Activated naive CD4-positive, alpha-beta T cell treated with anti-CD3 and anti-CD28 coated beads, Interleukin-2, amount 10 ng/mL, durations not matched to agents 7 days and 5 days (primary cell): ENCODE measurements around the gene BNC1.
"Not testable (repeated sequence)": the region's sequence is repeated elsewhere in the genome, so short reads cannot be mapped to it uniquely, and the experiment has no call there.

Source experiments
- CTCF ChIA-PET: fragments of 350-600 bp; sonication (Branson Sonifier 250); formaldehyde crosslinking; loops from one replicate; lab custom pipeline; 2021; ENCODE audit warnings: antibody characterized with exemption; lab: Charles Lee
- DNase-seq: peaks from one replicate; pipeline ENCODE4 v3.0.0-alpha.2; 2020
- H3K27ac Mint-ChIP-seq: one replicate; pipeline ENCODE4 v1.8.0; 2021; ENCODE audit warnings: mild to moderate bottlenecking, moderate library complexity, mixed read lengths
- H3K27me3 Mint-ChIP-seq: one replicate; pipeline ENCODE4 v1.8.0; 2021; ENCODE audit warnings: mild to moderate bottlenecking, mixed read lengths
- H3K36me3 Mint-ChIP-seq: one replicate; pipeline ENCODE4 v1.8.0; 2021; ENCODE audit warnings: mixed read lengths
- H3K4me1 Mint-ChIP-seq: one replicate; pipeline ENCODE4 v1.8.0; 2021; ENCODE audit warnings: mixed read lengths
- H3K4me3 Mint-ChIP-seq: one replicate; pipeline ENCODE4 v1.8.0; 2021; ENCODE audit warnings: mild to moderate bottlenecking, moderate library complexity, mixed read lengths
- H3K9me3 Mint-ChIP-seq: one replicate; pipeline ENCODE4 v1.8.0; 2021; ENCODE audit warnings: mixed read lengths

Gene BNC1

DNA sequence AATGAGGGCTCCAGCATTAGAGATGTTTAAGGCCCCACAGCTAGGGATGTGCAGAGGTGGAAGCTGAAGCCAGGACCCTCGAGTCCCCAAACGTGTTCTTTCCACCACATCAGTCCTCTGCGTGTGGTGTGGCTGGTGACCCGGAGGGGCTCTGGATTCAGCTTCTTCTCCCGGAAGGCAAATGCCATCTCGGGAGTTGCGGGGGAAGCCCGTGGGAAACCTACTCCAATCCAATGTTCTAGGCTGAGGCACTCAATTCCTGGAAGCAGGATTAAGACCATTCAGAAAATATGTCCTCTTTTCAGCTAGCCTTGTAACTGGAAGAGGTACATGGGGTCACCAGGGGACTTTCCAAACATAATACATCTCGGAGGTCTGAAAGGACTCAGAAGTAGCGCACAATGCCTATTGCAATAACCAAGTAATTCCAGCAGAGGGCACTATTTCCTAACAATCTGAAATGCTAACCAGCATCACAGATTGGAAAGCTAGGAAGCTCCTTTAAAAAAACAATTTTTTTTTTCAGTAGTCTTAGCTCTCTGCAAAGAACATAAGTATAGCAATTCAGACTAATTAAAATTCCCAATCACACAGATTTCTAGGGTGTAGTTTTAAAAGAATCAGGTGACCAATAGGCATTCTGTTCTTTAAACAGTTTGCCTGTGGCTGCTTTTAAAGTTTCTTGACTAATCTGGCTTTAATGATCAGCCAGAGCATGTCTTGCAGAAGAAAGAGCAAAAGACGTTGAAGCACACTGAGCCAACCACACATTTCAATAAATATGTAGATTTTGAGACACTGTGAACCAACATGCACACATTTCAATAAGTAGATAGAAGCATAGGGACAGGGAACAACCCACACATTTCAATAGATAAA, 36.1 kb downstream of the BNC1 start:
- no peak overlapping the region for H3K27ac Mint-ChIP-seq
- peaks cover 27% of the 10 kb centered on the region for H3K27me3 Mint-ChIP-seq
- no peaks in the 10 kb centered on the region for H3K36me3 Mint-ChIP-seq
- H3K9me3 Mint-ChIP-seq = no peaks in the 10 kb centered on the region
- no peak overlapping the region for H3K4me3 Mint-ChIP-seq
- CTCF ChIA-PET = interaction anchor here (0.6 to 3.3 kb wide), 25 partner anchors 9 to 324 kb away, joined by 3 to 25 read pairs (median 4); no protein-coding TSS in a partner anchor
- no peaks in the 10 kb centered on the region for H3K4me1 Mint-ChIP-seq
- peak; percentile 40 for DNase-seq

DNA sequence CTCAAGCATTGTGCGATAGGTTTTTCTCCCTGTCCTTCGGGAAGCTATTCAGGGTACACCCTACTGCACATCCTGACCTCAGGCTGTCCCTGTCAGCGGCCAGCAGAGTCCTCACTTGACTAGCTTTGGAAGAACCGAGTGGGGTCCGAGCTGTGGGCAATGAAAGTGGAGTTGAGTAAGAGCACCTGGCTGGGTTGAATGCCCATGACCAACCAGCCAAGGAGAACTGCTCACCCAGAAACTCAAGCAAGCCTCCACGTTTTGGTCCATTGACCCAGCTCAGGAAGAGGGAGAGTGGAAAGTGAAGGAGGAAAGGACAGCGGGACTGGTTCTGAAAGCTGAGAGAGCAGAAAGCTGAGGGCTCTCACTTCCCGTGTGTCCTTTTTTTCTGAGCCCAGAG, 40.8 kb downstream of the BNC1 start:
- CTCF ChIA-PET = no interaction called here
- Mint-ChIP-seq H3K9me3 (no peaks in the 10 kb centered on the region), H3K27me3 (peaks cover 21% of the 10 kb centered on the region), H3K4me1 (no peaks in the 10 kb centered on the region), H3K27ac (no peak overlapping the region), H3K4me3 (no peak overlapping the region), H3K36me3 (no peaks in the 10 kb centered on the region)
- DNase-seq = no peak

DNA sequence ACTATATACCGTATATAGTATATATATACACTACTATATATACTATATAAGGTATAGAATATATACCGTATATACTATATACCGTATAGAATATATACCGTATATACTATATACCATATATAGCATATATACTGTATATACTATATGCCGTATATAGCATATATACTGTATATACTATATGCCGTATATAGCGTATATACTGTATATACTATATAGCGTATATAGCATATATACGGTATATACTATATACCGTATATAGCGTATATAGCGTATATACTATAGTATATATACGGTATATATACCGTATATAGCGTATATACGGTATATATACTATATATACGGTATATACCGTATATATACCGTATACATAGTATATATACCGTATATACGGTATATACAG, 54.2 kb downstream of the BNC1 start:
- CTCF ChIA-PET = no interaction called here

DNA sequence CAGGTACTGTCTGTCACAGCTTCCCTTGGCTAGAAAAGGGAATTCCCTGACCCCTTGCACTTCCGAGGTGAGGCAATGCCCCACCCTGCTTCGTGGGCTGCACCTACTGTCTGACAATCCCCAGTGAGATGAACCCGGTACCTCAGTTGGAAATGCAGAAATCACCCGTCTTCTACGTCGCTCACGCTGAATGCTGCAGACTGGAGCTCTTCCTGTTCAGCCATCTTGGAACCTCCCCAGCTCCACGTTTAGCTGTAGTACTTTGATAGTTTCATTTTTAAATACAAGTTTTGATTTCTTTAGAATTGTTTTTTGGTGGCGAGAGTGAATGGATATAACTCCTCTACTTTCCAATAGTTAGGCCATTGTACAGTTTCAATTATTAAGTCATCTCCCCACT, 59.0 kb downstream of the BNC1 start:
- Mint-ChIP-seq H3K4me1 (no peaks in the 10 kb centered on the region), H3K4me3 (no peak overlapping the region), H3K27me3 (peaks cover 20% of the 10 kb centered on the region)

More for the DNA sequence above, 54.2 kb downstream of the BNC1 start:
- no peak for DNase-seq
- Mint-ChIP-seq H3K36me3 (no peaks in the 10 kb centered on the region), H3K4me1 (no peaks in the 10 kb centered on the region), H3K27me3 (peaks cover 3% of the 10 kb centered on the region), H3K27ac (no peak overlapping the region), H3K4me3 (no peak overlapping the region), H3K9me3 (no peaks in the 10 kb centered on the region)

DNA sequence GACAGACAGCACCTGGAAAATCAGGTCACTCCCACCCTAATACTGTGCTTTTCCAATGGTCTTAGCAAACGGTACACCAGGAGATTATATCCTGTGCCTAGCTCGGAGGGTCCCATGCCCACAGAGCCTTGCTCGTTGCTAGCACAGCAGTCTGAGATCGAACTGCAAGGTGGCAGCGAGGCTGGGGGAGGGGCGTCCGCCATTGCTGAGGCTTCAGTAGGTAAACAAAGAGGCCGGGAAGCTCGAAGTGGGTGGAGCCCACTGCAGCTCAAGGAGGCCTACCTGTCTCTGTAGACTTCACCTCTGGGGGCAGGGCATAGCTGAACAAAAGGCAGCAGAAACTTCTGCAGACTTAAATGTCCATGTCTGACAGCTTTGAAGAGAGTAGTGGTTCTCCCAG, 62.7 kb downstream of the BNC1 start:
- H3K9me3 Mint-ChIP-seq, H3K27ac Mint-ChIP-seq, DNase-seq, H3K36me3 Mint-ChIP-seq, H3K4me3 Mint-ChIP-seq, CTCF ChIA-PET: not testable (repeated sequence)
- peaks cover 27% of the 10 kb centered on the region for H3K27me3 Mint-ChIP-seq
- H3K4me1 Mint-ChIP-seq = peaks cover 11% of the 10 kb centered on the region

More for the DNA sequence above, 59.0 kb downstream of the BNC1 start:
- CTCF ChIA-PET = interaction anchor here (1.3 kb wide), 1 partner anchor 22 kb away, joined by 3 read pairs; no protein-coding TSS in a partner anchor
- DNase-seq = no peak
- Mint-ChIP-seq H3K27ac (no peak overlapping the region), H3K9me3 (no peaks in the 10 kb centered on the region), H3K36me3 (no peaks in the 10 kb centered on the region)

DNA sequence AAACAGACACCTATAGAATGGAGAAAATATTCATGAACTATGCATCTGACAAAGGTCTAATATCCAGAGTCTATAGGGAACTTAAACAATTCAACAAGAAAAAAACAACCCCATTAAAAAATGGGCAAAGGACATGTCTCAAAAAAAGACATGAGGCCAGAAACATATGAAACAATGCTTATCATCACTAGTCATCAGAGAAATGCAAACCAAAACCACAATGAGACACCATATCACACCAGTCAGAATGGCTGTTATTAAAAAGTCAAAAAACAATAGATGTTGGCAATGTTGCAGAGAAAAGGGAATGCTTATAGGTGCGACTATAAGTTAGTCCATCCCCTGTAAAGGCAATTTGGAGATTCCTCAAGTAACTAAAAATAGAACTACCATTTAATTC, 65.4 kb downstream of the BNC1 start:
- H3K36me3 Mint-ChIP-seq = no peaks in the 10 kb centered on the region
- peaks cover 27% of the 10 kb centered on the region for H3K27me3 Mint-ChIP-seq
- H3K4me3 Mint-ChIP-seq = no peak overlapping the region
- H3K4me1 Mint-ChIP-seq = peaks cover 11% of the 10 kb centered on the region
- DNase-seq = no peak
- H3K9me3 Mint-ChIP-seq = peaks cover 3% of the 10 kb centered on the region
- CTCF ChIA-PET = no interaction called here
- no peak overlapping the region for H3K27ac Mint-ChIP-seq

DNA sequence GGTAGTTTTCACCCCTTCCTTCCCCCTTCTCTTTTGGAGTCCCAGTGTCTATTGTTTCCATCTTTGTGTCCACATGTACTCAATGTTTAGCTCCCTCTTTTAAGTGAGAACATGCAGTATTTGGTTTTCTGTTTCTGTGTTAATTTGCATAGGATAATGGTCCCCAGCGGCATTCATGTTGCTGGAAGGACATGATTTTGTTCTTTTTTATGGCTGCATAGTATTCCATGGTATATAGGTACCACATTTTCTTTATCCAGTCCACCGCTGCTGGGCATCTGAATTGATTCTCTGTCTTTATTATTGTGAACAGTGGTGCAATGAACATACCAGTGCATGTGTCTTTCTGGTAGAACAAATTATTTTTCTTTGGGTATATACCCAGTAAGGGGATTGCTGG, 69.2 kb downstream of the BNC1 start:
- peaks cover 27% of the 10 kb centered on the region for H3K27me3 Mint-ChIP-seq
- peaks cover 11% of the 10 kb centered on the region for H3K4me1 Mint-ChIP-seq
- H3K27ac Mint-ChIP-seq = no peak overlapping the region
- H3K9me3 Mint-ChIP-seq = peaks cover 3% of the 10 kb centered on the region
- no peaks in the 10 kb centered on the region for H3K36me3 Mint-ChIP-seq
- CTCF ChIA-PET = no interaction called here
- DNase-seq = no peak
- H3K4me3 Mint-ChIP-seq = no peak overlapping the region

DNA sequence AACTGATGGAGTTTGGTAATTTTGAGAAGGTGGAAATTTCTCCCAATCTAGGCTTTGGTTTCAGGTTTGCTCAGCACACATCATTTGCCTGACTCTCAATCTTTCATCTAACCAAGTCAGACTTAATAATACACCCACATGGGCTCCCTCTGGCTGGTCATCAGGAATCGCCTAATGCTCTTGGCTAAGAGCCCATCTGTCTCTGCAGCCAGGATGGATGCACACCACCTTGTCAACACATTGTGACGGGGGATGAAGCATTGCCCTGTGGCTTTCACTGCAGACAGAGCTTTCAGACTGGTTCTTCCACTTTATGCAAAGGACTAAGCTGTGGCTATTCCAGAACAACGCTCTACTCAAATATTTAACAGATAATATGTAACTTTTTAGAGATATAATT, 73.8 kb downstream of the BNC1 start:
- Mint-ChIP-seq H3K4me3 (no peak overlapping the region), H3K9me3 (peaks cover 3% of the 10 kb centered on the region), H3K27me3 (peaks cover 32% of the 10 kb centered on the region), H3K36me3 (peaks cover 3% of the 10 kb centered on the region), H3K4me1 (peaks cover 10% of the 10 kb centered on the region), H3K27ac (no peak overlapping the region)
- DNase-seq = no peak
- CTCF ChIA-PET = no interaction called here

DNA sequence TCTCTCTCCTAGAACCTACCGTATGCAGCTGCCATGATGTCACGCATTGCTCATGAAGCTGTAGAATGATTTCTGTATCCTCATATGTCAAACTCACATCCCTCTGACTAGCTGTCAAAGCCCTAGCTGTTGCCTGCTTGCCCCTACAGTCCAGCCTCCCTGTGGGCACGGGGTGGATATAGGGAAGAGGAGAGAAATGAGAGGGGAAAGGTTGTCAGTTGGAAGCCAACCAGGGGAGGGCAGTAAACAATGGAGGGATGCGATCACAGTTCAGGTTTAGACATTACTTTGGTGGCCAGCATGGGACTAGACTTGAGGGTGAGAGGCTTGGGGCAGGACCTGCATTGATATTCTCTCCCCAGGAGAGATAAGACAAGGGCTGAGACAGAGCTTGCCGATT, 75.1 kb downstream of the BNC1 start:
- no peak overlapping the region for H3K4me3 Mint-ChIP-seq
- H3K27me3 Mint-ChIP-seq = peaks cover 37% of the 10 kb centered on the region
- DNase-seq = no peak
- H3K9me3 Mint-ChIP-seq = no peaks in the 10 kb centered on the region
- H3K36me3 Mint-ChIP-seq = peaks cover 3% of the 10 kb centered on the region
- H3K4me1 Mint-ChIP-seq = peaks cover 14% of the 10 kb centered on the region
- no peak overlapping the region for H3K27ac Mint-ChIP-seq
- CTCF ChIA-PET = interaction anchor here (1.0 to 1.8 kb wide), 2 partner anchors 39 to 198 kb away, joined by 5 to 10 read pairs; partner anchors contain the start of gene C15orf40

DNA sequence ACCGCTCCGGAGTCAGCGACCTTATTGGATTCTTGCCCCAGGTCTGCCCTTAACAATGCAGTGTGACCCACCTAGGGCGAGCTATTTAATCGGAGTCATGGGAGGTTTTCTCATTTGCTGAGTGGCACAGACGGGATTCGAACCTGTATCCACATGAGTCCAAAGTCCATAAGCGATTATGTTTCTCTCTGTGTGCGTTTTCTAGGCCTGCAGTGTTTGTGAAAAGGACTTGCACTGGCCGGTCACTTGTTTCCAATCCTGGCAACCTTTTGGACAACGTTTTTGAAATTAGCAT, 76.2 kb downstream of the BNC1 start:
- CTCF ChIA-PET = interaction anchor here (0.7 to 1.8 kb wide), 4 partner anchors 40 to 197 kb away, joined by 3 to 10 read pairs (median 3); partner anchors contain the start of gene C15orf40
- Mint-ChIP-seq H3K27me3 (peaks cover 28% of the 10 kb centered on the region), H3K4me3 (no peak overlapping the region), H3K9me3 (no peaks in the 10 kb centered on the region), H3K4me1 (peaks cover 15% of the 10 kb centered on the region), H3K27ac (peak overlapping the region; percentile 5), H3K36me3 (peaks cover 3% of the 10 kb centered on the region)
- DNase-seq = no peak

DNA sequence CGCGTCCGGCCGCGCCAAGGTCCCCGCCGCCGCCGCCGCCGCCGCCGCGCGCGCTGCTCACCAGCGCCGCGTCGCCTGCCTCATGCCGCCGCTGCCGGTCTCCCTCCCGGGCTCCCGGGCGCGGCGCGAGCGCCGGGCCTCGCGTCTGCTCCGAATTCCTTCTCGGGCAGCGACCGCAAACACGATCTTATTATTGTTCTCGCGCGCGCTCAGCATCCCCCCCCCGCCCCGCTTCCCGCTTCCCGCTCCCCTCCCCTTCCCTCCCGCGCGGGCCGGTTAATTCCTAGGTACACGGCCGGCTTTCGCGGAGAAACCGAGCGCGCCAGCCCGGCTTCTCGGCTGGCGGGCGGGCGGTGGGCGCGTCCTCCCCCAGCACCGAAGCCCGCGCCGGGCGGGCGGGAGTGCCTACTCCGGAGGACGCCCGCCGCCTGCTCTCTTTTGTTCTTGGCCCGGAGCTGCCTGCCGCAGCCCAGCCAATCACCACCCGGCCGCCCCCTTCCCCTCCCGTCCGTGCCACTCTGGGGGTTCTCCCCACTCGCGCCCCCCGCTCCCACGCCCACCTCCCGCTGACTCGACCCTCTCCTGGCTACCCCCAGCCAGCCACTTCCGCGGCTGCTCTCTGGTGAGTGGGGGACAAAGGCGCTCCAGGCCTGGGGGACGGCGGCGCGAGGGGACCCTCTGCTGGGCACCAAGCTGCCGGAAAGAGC, 76.7 kb downstream of the BNC1 start, which contains the start of gene HDGFL3:
Gene HDGFL3 (minus strand): TSS at position 164 of the 707 bp plus-strand sequence. CDS start 409 bp downstream, outside the sequence.
- peaks cover 3% of the 10 kb centered on the region for H3K36me3 Mint-ChIP-seq
- CTCF ChIA-PET = interaction anchor here (0.7 to 1.8 kb wide), 3 partner anchors 41 to 197 kb away, joined by 3 to 10 read pairs (median 3); partner anchors contain the start of gene C15orf40
- H3K27me3 Mint-ChIP-seq = peaks cover 26% of the 10 kb centered on the region
- H3K4me1 Mint-ChIP-seq = peaks cover 15% of the 10 kb centered on the region
- H3K27ac Mint-ChIP-seq = peak within 1 kb of the TSS; percentile 84
- H3K9me3 Mint-ChIP-seq = no peaks in the 10 kb centered on the region
- peak within 1 kb of the TSS; percentile 85 for H3K4me3 Mint-ChIP-seq
- peak; percentile 66 for DNase-seq

DNA sequence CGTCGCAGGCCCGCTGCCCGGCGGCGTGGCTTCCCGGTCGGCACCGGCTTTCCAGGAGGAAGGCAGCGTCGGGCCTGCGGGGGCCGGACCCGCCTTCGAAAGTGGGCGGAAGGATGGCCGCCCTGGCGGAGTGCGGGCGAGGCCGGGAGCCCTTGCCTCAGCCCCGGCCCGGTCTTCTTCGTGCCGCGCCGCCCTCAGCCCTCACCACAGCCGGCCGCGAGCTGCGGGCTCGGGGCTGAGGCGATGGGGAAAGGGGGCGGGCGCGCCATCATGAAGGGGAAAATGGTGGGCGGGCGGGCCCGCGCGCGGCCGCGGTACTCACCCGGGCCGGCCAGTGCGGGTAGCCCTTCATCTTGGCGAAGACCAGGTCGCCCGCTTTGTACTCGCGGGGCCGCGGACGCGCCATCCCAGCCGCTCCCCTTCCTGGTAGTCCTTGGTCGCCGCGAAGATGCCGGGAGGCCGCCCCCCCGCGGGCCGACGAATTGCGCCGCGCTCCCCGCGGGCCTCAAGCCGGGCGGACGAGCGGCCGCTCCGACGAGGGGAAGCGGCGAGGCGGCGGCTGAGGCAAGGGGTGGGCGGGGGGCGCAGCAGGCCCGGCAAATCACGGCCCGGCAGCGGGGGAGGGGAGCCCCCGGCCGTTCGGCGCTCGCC, 77.3 kb downstream of the BNC1 start:
- CTCF ChIA-PET = interaction anchor here (0.9 kb wide), 1 partner anchor 43 kb away, joined by 4 read pairs; no protein-coding TSS in a partner anchor

DNA sequence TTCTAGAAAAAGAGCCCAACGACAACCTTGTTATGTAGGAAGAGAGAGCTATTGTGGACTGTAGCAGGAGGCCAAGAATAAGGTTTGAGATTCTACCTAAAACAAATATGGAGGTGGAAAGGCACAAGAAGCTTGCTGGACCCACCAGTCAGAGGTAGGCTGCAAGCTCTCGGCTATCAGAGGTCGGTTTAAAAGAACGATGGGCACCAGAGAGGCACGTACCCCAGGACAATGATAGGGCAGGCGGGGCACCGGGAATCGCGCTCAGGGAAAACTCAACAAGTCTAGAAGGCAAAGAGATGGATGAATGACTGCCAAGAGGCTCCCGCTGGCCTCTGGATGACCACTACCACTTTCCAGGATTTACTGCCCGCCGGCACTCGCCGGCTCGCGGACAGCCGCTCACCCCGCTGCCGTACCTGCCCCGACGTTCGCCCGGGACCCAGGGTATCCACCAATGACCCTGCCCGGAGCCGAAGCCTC, 77.9 kb downstream of the BNC1 start:
- H3K4me1 Mint-ChIP-seq = peaks cover 15% of the 10 kb centered on the region
- H3K27ac Mint-ChIP-seq = peak overlapping the region; percentile 84
- H3K27me3 Mint-ChIP-seq = peaks cover 17% of the 10 kb centered on the region
- no peak for DNase-seq
- H3K36me3 Mint-ChIP-seq = peaks cover 3% of the 10 kb centered on the region
- CTCF ChIA-PET = interaction anchor here (0.9 to 1.3 kb wide), 2 partner anchors 42 to 100 kb away, joined by 3 to 4 read pairs; no protein-coding TSS in a partner anchor
- peak overlapping the region; percentile 85 for H3K4me3 Mint-ChIP-seq
- H3K9me3 Mint-ChIP-seq = no peaks in the 10 kb centered on the region

More for the DNA sequence above, 77.3 kb downstream of the BNC1 start:
- H3K36me3 Mint-ChIP-seq = peaks cover 3% of the 10 kb centered on the region
- peak; percentile 40 for DNase-seq
- peak overlapping the region; percentile 85 for H3K4me3 Mint-ChIP-seq
- no peaks in the 10 kb centered on the region for H3K9me3 Mint-ChIP-seq
- H3K4me1 Mint-ChIP-seq = peaks cover 15% of the 10 kb centered on the region
- H3K27me3 Mint-ChIP-seq = peaks cover 20% of the 10 kb centered on the region
- H3K27ac Mint-ChIP-seq = no peak overlapping the region
